ENCODE data around the gene WT1.

Gene WT1

GRCh38 chr11:32438346-32438865 lies 3.1 kb upstream of the WT1 start:
- no peak for DNase-seq

- no peak for DNase-seq
Observed at GRCh38 chr11:32437495-32438345, 2.4 kb upstream of the WT1 start.

- no peak for DNase-seq
Observed at GRCh38 chr11:32436751-32437494, 1.6 kb upstream of the WT1 start.

- no peak for DNase-seq
Observed at GRCh38 chr11:32435942-32436750, 807 bp upstream of the WT1 start.

- no peak for DNase-seq
Observed at GRCh38 chr11:32435152-32435480, 223 bp downstream of the WT1 start.

DNA sequence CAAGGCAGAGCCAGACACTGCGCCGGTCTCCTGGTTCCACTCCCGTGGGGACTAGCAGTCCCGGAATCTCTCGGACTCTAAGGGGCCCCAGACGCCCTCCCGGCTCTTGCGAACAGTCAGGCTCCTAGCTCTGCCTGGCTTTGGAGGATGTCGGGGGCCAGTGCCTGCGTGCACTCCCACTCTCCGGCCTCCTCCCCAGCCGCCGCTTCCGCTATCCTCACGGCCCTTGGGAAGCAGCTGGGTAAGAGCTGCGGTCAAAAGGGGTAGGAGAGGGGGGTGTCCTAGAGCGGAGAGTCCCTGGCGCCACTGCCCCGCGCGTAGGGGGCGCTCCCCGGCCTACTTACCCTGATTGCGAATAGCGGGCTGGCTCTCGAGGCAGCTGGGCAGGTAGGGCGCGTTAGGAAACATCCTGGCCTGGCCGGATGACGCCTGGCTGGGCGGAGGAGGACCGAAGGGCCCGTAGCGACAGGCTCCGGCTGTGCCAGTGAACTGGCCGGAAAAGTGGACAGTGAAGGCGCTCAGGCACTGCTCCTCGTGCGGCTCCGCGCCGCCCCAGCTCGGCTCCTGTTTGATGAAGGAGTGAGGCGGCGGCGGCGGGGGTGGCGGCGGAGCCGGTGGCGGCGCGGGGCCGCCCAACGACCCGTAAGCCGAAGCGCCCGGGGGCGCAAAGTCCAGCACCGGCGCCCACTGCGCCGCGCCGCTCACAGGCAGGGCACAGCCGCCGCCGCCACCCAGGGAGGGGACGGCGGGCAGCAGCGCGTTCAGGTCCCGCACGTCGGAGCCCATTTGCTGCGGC lies 785 bp downstream of the WT1 start:
- DNase-seq = no peak

DNA sequence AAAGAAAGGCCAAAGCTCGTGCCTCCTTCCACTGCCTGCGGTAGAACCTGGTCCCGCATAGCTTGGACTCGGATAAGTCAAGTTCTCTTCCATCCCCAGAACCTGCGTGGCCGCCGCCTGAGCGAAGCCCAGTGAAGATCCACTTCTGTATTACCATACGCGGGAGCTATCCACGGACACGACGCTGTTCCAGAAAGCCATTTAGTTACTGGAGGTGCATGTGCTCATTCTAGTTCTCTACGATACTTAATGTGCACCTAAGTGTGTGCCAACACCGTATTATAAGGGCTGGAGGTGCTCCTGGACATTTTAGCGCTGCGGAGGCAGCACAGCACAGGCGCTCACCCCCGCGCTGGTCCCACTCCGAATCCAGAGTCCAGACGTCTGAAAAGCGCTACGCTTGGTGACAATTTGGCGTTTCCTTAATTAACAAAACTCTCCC lies 1.4 kb downstream of the WT1 start:
- no peak for DNase-seq

- DNase-seq = no peak
Observed at GRCh38 chr11:32433101-32433913, 2.0 kb downstream of the WT1 start.

DNA sequence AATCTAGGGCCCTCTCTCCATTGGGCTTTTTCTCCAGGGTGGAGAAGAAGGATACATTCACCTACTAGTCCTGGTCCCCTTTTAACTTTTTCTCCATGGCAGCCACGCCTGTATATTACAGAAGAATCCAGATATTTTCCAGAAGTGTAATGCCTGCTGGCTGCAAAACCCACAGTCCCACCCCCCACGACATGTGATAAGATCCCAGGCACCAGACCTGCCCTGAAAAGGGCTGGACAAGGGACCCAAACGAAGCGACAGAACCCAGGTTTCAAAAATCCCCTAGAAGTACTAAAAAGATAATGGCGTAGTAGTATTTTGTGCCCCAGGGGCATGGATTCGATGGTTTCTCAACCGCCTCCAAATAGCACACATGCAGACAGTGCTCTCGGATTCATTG lies 2.8 kb downstream of the WT1 start:
- DNase-seq = no peak

- no peak for DNase-seq
Observed at GRCh38 chr11:32430568-32431381, 4.6 kb downstream of the WT1 start.

DNA sequence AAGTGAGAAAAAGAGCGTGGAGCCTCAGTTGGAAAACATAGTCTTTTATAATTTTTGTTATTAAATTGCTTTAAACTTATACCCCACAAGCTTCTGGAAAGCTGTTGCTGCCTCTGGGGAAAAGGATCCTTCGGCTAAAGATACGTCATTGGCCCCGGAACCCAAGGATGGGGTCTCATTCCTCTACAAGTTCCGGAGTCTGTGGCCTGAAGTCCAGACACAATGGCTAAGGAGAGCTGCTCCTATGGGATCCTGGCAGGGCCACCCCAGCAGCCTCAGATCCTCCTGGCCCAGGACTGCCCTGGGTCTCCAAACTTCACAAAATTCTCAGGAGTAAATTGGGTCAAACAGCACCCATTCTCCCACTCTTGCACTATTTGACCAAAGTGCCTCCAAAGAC lies 5.9 kb downstream of the WT1 start:
- DNase-seq = no peak

DNA sequence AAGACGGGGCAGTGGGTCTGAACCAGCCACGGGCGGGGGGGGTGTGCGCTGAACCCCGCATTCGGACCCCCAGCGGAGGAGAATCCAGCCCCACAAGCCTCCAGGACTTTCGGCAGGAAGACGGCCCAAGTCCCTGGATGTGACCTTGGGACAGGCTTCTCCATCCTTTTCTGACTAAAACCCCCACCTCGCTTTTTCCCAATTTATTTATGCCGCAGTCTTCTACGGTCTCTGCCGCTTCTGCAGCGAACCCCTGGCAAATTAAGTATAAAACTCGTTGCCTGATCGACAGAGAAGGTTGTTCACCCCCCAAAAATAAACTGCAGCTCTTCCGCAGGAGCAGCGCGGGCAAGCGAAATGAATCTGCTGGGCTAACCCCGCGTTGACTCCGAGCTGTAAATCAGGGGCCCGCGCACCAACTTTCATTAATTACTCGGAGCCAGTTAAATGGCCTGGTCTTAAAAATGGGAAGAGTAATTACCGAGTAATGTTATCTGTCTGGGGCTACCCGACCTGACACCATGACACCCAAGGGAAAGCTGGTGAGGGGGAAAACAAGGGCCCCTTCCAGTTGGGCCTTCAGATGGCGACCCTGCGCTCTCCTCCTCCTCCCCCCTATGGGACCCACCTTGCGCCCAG lies 6.6 kb downstream of the WT1 start:
- no peak for DNase-seq

- DNase-seq = no peak
Observed at GRCh38 chr11:32427935-32428664, 7.2 kb downstream of the WT1 start.

- DNase-seq = no peak
Observed at GRCh38 chr11:32427616-32427934, 7.8 kb downstream of the WT1 start.

GRCh38 chr11:32426819-32427615 lies 8.3 kb downstream of the WT1 start:
- no peak for DNase-seq

GRCh38 chr11:32426192-32426591 lies 9.1 kb downstream of the WT1 start:
- DNase-seq = no peak

- no peak for DNase-seq
Observed at GRCh38 chr11:32425761-32426160, 9.6 kb downstream of the WT1 start.

GRCh38 chr11:32422545-32422944 lies 12.8 kb downstream of the WT1 start:
- no peak for DNase-seq

DNA sequence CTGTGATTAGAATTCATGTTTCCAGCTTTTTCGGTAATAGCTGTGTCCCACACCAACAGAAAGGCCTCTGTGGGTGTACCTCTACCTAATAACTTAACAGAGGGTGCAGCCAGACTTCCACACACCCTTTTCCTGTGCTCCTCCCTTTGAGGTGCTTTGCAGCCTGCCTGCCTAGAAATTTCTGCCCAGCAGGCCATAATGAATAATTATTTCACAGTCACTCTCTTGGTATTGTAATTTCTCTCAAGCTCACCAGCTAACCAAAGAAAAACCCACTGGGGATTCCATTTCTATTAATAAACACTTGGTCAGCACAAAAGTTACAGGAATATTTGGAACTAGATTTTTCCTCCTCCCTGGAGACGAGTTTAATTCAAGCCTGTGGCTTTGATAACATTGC lies 13.3 kb downstream of the WT1 start:
- no peak for DNase-seq

Measured in activated effector memory CD4-positive, alpha-beta T cell treated with Interleukin-2 at 50 U/mL for 16 hours (primary cell).